HCT116 (cell line): ENCODE results near the gene TMEM238.

Experiments
- ATF3 ChIP-seq: IDR thresholded peaks from 2 replicates; pipeline ENCODE4 v1.6.1; 2012
- CTCF ChIP-seq, 3 experiments: fragments of 200-600 bp in 1 of 3; sonication (generic) in 1 of 3; IDR thresholded peaks in 2 of 3; conservative IDR thresholded peaks in 1 of 3; 2 replicates each; pipeline ENCODE4 v1.5.1; 2012 to 2017; ENCODE audit warnings: low read depth in 2 of 3, low read length in 2 of 3, antibody characterized with exemption in 1 of 3, borderline replicate concordance in 1 of 3, control low read depth in 1 of 3, mild to moderate bottlenecking in 1 of 3, mixed read lengths in 1 of 3, mixed run types in 1 of 3, moderate library complexity in 1 of 3; ENCODE audit not compliant: insufficient read depth in 1 of 3
- EZH2 ChIP-seq: fragments of 200-600 bp; sonication (generic); IDR thresholded peaks from 2 replicates; pipeline ENCODE4 v1.6.1; 2017; ENCODE audit warnings: antibody characterized with exemption, mixed run types
- POLR2AphosphoS5 ChIP-seq: IDR thresholded peaks from 2 replicates; pipeline ENCODE4 v1.6.1; 2011; ENCODE audit warnings: mild to moderate bottlenecking, low read depth, low read length, moderate library complexity

DNA sequence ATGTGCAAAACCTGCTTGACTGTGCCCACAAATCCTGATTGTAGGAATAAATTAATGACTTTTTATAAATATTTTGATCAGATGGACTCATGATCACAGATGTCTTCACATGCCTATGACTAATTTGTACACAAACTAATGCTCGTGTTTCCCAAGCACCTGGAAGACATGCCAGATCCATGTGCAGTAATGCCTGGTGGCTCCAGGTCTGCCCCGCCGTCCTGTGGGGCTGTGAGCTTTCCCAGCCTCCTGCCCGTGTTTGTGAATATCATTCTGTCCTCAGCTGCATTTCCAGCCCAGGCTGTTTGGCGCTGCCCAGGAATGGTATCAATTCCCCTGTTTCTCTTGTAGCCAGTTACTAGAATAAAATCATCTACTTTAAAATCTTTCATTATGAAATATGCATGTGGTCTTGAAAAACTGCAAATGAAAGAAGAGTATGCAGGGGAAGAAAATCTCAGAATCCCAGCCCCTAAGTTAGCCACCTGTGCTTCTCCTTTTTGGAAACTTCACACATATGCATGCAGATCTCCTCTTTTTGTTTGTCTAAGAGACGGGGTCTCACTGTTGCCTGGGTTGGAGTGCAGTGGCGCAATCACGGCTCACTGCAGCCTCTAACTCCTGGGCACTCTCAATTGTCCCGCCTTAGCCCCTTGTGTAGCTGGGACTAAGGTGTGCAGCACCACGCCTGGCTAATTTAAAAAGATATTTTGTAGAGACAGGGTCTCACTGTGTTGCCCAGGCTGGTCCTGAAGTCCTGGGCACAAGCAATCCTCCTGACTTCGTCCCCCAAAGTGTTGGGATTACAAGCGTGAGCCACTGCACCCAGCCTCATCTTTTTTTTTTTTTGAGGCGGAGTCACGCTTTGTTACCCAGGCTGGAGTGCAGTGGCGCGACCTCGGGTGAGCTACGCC is 7.9 kb upstream of the TMEM238 start:
- no peak for TF ChIP-seq EZH2
- no peak for TF ChIP-seq ATF3
- TF ChIP-seq CTCF (IDR thresholded peaks at IDR 0.05 in 2 of 3, conservative IDR thresholded peaks at IDR 0.05 in 1 of 3; ENCODE audit: borderline replicate concordance in 1 of 3, insufficient read depth in 1 of 3, low read depth in 2 of 3, low read length in 2 of 3) = no peak
- 0 out of 2 replicates have a peak, but pooled peaks have one; percentile 11 for TF ChIP-seq POLR2AphosphoS5
